ENCODE results near the gene MUC13.

MUC13 gene

DNA sequence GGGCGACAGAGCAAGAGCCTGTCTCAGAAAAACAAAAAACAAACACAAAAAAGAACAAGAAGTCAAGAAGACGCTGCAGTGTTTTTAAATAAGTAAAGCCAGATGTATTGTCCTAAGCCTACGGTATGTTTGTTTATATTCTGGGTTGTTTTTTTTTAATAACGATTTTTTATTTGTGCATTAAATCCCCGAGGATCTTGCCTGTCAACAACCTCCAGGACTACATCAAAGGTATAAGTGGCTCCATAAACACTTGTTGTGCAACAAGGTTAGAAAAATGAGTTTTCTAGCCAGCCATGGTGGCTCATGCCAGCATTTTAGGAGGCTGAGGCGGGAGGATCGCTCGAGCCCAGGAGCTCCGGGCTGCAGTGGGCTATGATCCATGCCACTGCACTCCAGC lies 73.5 kb downstream of the MUC13 start:
- TF ChIP-seq, protein P1, sequence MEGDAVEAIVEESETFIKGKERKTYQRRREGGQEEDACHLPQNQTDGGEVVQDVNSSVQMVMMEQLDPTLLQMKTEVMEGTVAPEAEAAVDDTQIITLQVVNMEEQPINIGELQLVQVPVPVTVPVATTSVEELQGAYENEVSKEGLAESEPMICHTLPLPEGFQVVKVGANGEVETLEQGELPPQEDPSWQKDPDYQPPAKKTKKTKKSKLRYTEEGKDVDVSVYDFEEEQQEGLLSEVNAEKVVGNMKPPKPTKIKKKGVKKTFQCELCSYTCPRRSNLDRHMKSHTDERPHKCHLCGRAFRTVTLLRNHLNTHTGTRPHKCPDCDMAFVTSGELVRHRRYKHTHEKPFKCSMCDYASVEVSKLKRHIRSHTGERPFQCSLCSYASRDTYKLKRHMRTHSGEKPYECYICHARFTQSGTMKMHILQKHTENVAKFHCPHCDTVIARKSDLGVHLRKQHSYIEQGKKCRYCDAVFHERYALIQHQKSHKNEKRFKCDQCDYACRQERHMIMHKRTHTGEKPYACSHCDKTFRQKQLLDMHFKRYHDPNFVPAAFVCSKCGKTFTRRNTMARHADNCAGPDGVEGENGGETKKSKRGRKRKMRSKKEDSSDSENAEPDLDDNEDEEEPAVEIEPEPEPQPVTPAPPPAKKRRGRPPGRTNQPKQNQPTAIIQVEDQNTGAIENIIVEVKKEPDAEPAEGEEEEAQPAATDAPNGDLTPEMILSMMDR (IDR thresholded peaks at IDR 0.05; ENCODE audit: insufficient read depth, low read depth, low read length, missing control alignments), result no peak
- no peak overlapping the region for H3K4me3 ChIP-seq (ENCODE audit: low read length)
- no peak for DNase-seq (ENCODE audit: low read depth)

DNA sequence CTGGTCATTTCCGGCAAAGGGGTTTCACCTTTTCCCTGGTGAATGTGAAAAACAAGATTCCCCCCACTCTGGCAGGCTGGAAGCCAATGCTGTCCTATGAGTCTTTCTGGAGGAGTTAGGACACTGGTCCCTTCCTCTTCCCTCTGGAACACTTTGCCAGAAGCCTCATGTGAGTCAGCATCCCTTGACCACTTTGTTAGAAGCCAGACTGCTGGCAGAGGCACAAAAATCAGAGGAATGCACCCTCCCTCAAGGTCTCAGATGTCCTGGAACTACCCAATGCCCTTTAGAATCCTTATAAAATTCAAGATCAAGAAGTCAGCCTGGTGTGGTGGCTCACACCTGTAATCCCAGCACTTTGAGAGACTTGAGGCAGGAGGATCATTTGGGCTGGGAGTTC lies 74.0 kb downstream of the MUC13 start:
- DNase-seq (ENCODE audit: low read depth), result peak; percentile 72
- TF ChIP-seq, protein P1 (IDR thresholded peaks at IDR 0.05; ENCODE audit: insufficient read depth, low read depth, low read length, missing control alignments), result no peak
- no peak overlapping the region for H3K4me3 ChIP-seq (ENCODE audit: low read length)

DNA sequence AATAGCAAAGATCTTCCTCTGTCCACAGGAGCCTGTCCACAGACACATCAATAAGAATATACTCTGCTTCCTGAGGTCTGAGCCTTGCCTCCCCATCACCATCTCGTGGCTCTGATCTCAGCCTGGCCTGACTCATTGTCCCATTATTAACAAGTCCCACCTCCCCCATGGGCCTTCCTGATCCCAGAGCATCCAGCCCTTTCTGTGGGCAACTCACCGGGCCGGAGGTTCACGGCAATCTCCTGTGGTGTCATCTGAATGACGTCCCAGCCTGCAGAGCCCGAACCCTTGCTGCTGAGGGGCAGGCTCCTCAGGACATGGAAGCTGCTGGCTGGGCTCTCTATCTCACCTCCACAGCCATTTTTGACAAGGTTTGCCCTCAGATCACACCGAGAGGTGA lies 75.5 kb downstream of the MUC13 start:
- peak; percentile 39 for DNase-seq (ENCODE audit: low read depth)
- H3K4me3 ChIP-seq (ENCODE audit: low read length), result no peak overlapping the region
- TF ChIP-seq, protein P1 (IDR thresholded peaks at IDR 0.05; ENCODE audit: insufficient read depth, low read depth, low read length, missing control alignments), result no peak

DNA sequence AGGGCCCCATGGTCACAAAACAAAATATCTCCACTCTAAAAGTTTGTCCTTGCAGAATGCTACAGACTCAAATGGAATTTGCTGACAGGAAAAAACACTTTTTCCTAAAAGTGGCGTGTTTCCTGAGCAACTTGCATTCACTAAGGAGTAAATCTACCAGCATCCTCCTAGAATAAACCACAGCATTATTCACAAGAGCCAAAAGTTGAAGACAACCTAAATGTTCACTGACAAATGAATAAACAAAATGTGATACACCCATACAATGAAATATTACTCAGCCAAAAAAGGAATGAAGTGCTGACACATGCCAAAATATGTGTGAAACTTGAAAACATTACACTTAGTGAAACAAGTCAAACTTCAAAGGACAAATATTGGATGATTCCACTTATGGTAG lies 76.3 kb downstream of the MUC13 start:
- TF ChIP-seq, protein P1 (IDR thresholded peaks at IDR 0.05; ENCODE audit: insufficient read depth, low read depth, low read length, missing control alignments), result no peak
- no peak for DNase-seq (ENCODE audit: low read depth)
- no peak overlapping the region for H3K4me3 ChIP-seq (ENCODE audit: low read length)

DNA sequence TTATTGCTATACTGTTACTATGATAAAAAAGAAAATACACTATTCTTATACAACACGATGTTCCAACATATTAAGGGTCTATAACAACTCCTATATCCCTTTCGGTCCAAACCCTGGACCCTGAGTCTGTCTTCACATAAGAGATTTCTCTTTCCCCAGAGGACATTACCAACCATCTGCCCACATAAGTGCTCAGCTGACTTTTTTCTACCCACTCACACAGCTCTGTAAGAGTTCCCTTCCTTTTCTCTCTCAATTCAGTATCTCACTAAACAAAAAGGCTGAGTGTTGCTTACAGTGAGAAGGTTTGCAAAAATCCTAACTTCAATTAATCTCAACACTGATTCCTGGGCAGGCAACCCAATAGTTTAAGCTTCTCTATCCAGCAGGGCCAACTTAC lies 77.9 kb downstream of the MUC13 start:
- DNase-seq (ENCODE audit: low read depth), result no peak
- no peak overlapping the region for H3K4me3 ChIP-seq (ENCODE audit: low read length)
- TF ChIP-seq, protein P1 (IDR thresholded peaks at IDR 0.05; ENCODE audit: insufficient read depth, low read depth, low read length, missing control alignments), result no peak

Measured in epithelial cell of esophagus (primary cell).